H1 (cell line): ENCODE data around the gene MAP10. TPM values are rescaled to one million over a fixed set of nuclear protein-coding genes. Genes with fewer than 3 reads are reported as not detected.

Experiments
- CTCF ChIA-PET: fragments of 300-600 bp; sonication (Branson Sonifier 250); formaldehyde crosslinking; loops from one replicate; lab custom pipeline; 2021; ENCODE audit not compliant: partially characterized antibody; lab: Charles Lee
- POLR2A ChIA-PET: fragments of 300-600 bp; sonication (Branson Sonifier 250); formaldehyde crosslinking; loops from one replicate; lab custom pipeline; 2021; ENCODE audit warnings: inconsistent platforms; ENCODE audit not compliant: partially characterized antibody; lab: Charles Lee
- DNase-seq, 2 experiments: peaks; one replicate each; pipeline versions ENCODE4 v3.0.0 to v3.0.0-alpha.2; 2010 to 2022; ENCODE audit warnings: low spot score in 2 of 2, low read depth in 1 of 2, mixed read lengths in 1 of 2
- FAIRE-seq: peaks from 2 replicates; lab custom pipeline; 2011; peaks lifted over from hg19 to GRCh38; lab: Jason Lieb, UNC
- H2AFZ ChIP-seq: 2 replicates; pipeline ENCODE4 v1.8.1; 2012; ENCODE audit warnings: low read length, inconsistent platforms
- H2AK5ac ChIP-seq: 2 replicates; pipeline ENCODE4 v1.6.1; 2013; ENCODE audit warnings: low read depth, low read length
- H2BK120ac ChIP-seq: replicated peaks from 2 replicates; pipeline ENCODE3; 2013; ENCODE audit warnings: low read depth, low read length, inconsistent platforms
- H2BK12ac ChIP-seq: 2 replicates; pipeline ENCODE4 v1.6.1; 2013; ENCODE audit warnings: low read depth, low read length
- H2BK15ac ChIP-seq: 2 replicates; pipeline ENCODE4 v1.6.1; 2013; ENCODE audit warnings: low read length
- H2BK20ac ChIP-seq: 2 replicates; pipeline ENCODE4 v1.6.1; 2013; ENCODE audit warnings: low read length
- H2BK5ac ChIP-seq: 2 replicates; pipeline ENCODE4 v1.6.1; 2013; ENCODE audit warnings: low read depth, low read length
- H3K14ac ChIP-seq: 2 replicates; pipeline ENCODE4 v1.6.1; 2013; ENCODE audit warnings: inconsistent platforms; ENCODE audit not compliant: insufficient read length
- H3K18ac ChIP-seq: 2 replicates; pipeline ENCODE4 v1.6.1; 2013; ENCODE audit warnings: low read length; ENCODE audit errors: extremely low read depth
- H3K23ac ChIP-seq: 2 replicates; pipeline ENCODE4 v1.6.1; 2013; ENCODE audit warnings: inconsistent platforms; ENCODE audit not compliant: insufficient read length
- H3K23me2 ChIP-seq: 2 replicates; pipeline ENCODE4 v1.6.1; 2013; ENCODE audit warnings: low read depth, low read length
- H3K27ac ChIP-seq: 2 replicates; pipeline ENCODE4 v1.6.1; 2011; ENCODE audit warnings: low read depth, low read length, inconsistent platforms
- H3K27me3 ChIP-seq, 4 experiments: replicated peaks in 1 of 4; 1 replicate in 1 of 4; 2 replicates in 3 of 4; pipeline versions ENCODE4 v1.6.1 to v1.8.1; 2011 to 2013; ENCODE audit warnings: low read length in 3 of 4, mild to moderate bottlenecking in 3 of 4, inconsistent platforms in 2 of 4, mixed read lengths in 2 of 4, moderate library complexity in 1 of 4; ENCODE audit not compliant: control insufficient read depth in 3 of 4, insufficient read depth in 3 of 4; ENCODE audit errors: extremely low read depth in 1 of 4
- H3K36me3 ChIP-seq, 4 experiments: 2 replicates each; pipeline versions ENCODE4 v1.6.1 to v1.8.1; 2011 to 2013; ENCODE audit warnings: mild to moderate bottlenecking in 4 of 4, low read length in 3 of 4, moderate library complexity in 2 of 4, control low read depth in 1 of 4, inconsistent platforms in 1 of 4; ENCODE audit not compliant: insufficient read depth in 4 of 4, control insufficient read depth in 2 of 4
- H3K4ac ChIP-seq: replicated peaks from 2 replicates; pipeline ENCODE3; 2013; ENCODE audit warnings: low read length, low read depth, mixed read lengths, inconsistent platforms; ENCODE audit not compliant: insufficient read length
- H3K4me1 ChIP-seq, 4 experiments: replicated peaks in 1 of 4; 1 replicate in 1 of 4; 2 replicates in 3 of 4; pipeline versions ENCODE4 v1.6.1 to v1.8.1; 2011 to 2013; ENCODE audit warnings: low read length in 3 of 4, inconsistent platforms in 2 of 4, mixed read lengths in 1 of 4; ENCODE audit not compliant: insufficient read depth in 4 of 4, control insufficient read depth in 3 of 4
- H3K4me2 ChIP-seq, 2 experiments: 2 replicates each; pipeline versions ENCODE4 v1.6.1 to v1.8.1; 2011 to 2013; ENCODE audit warnings: low read depth in 2 of 2, low read length in 2 of 2, control low read depth in 1 of 2, inconsistent platforms in 1 of 2, mild to moderate bottlenecking in 1 of 2; ENCODE audit not compliant: insufficient read depth in 1 of 2
- H3K4me3 ChIP-seq, 4 experiments: fragments of 200-600, 300-600 bp in 1 of 4; sonication (generic), shearing (Covaris generic), sonication (Bioruptor Twin) in 1 of 4; 2 replicates each; pipeline versions ENCODE4 v1.5.1 to v1.8.1; 2011 to 2016; ENCODE audit warnings: low read length in 4 of 4, low read depth in 3 of 4, control low read depth in 2 of 4, inconsistent platforms in 2 of 4, mild to moderate bottlenecking in 2 of 4, mixed read lengths in 1 of 4, moderate library complexity in 1 of 4; ENCODE audit not compliant: insufficient read depth in 2 of 4; ENCODE audit errors: extremely low read depth in 1 of 4
- H3K56ac ChIP-seq: replicated peaks from 2 replicates; pipeline ENCODE3; 2013; ENCODE audit warnings: low read depth, mild to moderate bottlenecking, mixed read lengths, low read length, inconsistent platforms; ENCODE audit not compliant: insufficient read length
- H3K79me1 ChIP-seq: 2 replicates; pipeline ENCODE4 v1.6.1; 2013; ENCODE audit warnings: low read depth, low read length, control low read depth
- H3K79me2 ChIP-seq, 2 experiments: 2 replicates each; pipeline versions ENCODE4 v1.6.1 to v1.8.1; 2012 to 2013; ENCODE audit warnings: low read length in 2 of 2, mild to moderate bottlenecking in 2 of 2, inconsistent platforms in 1 of 2; ENCODE audit not compliant: insufficient read depth in 2 of 2, control insufficient read depth in 1 of 2
- H3K9ac ChIP-seq, 4 experiments: replicated peaks in 1 of 4; 1 replicate in 1 of 4; 2 replicates in 3 of 4; pipeline versions ENCODE4 v1.6.1 to v1.8.1; 2011 to 2013; ENCODE audit warnings: low read depth in 3 of 4, low read length in 3 of 4, control low read depth in 2 of 4, mild to moderate bottlenecking in 2 of 4, moderate library complexity in 2 of 4, inconsistent platforms in 1 of 4; ENCODE audit errors: extremely low read depth in 1 of 4
- H3K9me3 ChIP-seq, 2 experiments: 2 replicates each; pipeline versions ENCODE4 v1.6.1 to v1.8.1; 2012 to 2013; ENCODE audit warnings: mild to moderate bottlenecking in 2 of 2, moderate library complexity in 2 of 2, control low read depth in 1 of 2, inconsistent platforms in 1 of 2, low read depth in 1 of 2, low read length in 1 of 2, mixed read lengths in 1 of 2; ENCODE audit not compliant: insufficient read depth in 2 of 2
- H4K20me1 ChIP-seq, 2 experiments: replicated peaks in 1 of 2; 2 replicates each; pipeline versions ENCODE3 to v1.8.1; 2011 to 2013; ENCODE audit warnings: inconsistent platforms in 2 of 2, low read length in 2 of 2, mild to moderate bottlenecking in 1 of 2; ENCODE audit not compliant: insufficient read depth in 2 of 2, control insufficient read depth in 1 of 2
- H4K5ac ChIP-seq: 2 replicates; pipeline ENCODE4 v1.6.1; 2013; ENCODE audit warnings: low read length, low read depth, mixed read lengths, inconsistent platforms; ENCODE audit not compliant: insufficient read length
- H4K8ac ChIP-seq: 2 replicates; pipeline ENCODE4 v1.8.0; 2013; ENCODE audit warnings: mild to moderate bottlenecking, moderate library complexity, low read length, inconsistent platforms; ENCODE audit not compliant: insufficient read depth; ENCODE audit errors: extremely low read depth
- H4K91ac ChIP-seq: replicated peaks from 2 replicates; pipeline ENCODE3; 2013; ENCODE audit warnings: low read length, mixed read lengths, inconsistent platforms; ENCODE audit not compliant: insufficient read length
- ATF2 ChIP-seq: IDR thresholded peaks from 2 replicates; pipeline ENCODE4 v1.6.1; 2012; ENCODE audit warnings: low read length, inconsistent platforms
- HDAC6 ChIP-seq: IDR thresholded peaks from one replicate; pipeline ENCODE4 v1.7.1; 2012; ENCODE audit warnings: low read depth, mild to moderate bottlenecking, inconsistent platforms, low read length, moderate library complexity
- KDM1A ChIP-seq: fragments of 200-600, 300-600 bp; sonication (generic); IDR thresholded peaks from 2 replicates; pipeline ENCODE4 v1.7.1; 2016; ENCODE audit warnings: mild to moderate bottlenecking, low read length, borderline replicate concordance
- POLR2A ChIP-seq, 2 experiments: IDR thresholded peaks; 1 replicate in 1 of 2; 2 replicates in 1 of 2; pipeline ENCODE4 v1.6.1; 2011; ENCODE audit warnings: low read depth in 2 of 2, low read length in 2 of 2, mild to moderate bottlenecking in 2 of 2; ENCODE audit errors: control extremely low read depth in 1 of 2
- TBP ChIP-seq: IDR thresholded peaks from 2 replicates; pipeline ENCODE4 v1.6.1; 2011; ENCODE audit warnings: low read depth, low read length, improper control_type of control experiment
- TCF12 ChIP-seq: IDR thresholded peaks from 2 replicates; pipeline ENCODE4 v1.6.1; 2011; ENCODE audit warnings: low read depth, mild to moderate bottlenecking, low read length
- WGBS, 2 experiments: shearing (Covaris generic) in 1 of 2; methylation state at CpG; one replicate each; pipeline versions ENCODE4 v1.1.6 to v1.1.7; 2013 to 2015; ENCODE audit warnings: low lambda C conversion rate in 2 of 2, mixed read lengths in 2 of 2, inconsistent platforms in 1 of 2, low coverage in 1 of 2, missing lambda C conversion rate in 1 of 2; ENCODE audit not compliant: insufficient replicate concordance in 2 of 2, insufficient coverage in 1 of 2, insufficient read length in 1 of 2; ENCODE audit errors: extremely low coverage in 1 of 2, missing lambda C conversion rate in 1 of 2; 5-methylcytosine and 5-hydroxymethylcytosine counted together
- long read RNA-seq, 2 experiments: library from RNA in 1 of 2; library from capped mRNA in 1 of 2; stranded (forward); transcript quantifications; one replicate each; pipeline ENCODE4 v2.0.0, GENCODE V29; 2021; ENCODE audit warnings: inconsistent platforms in 1 of 2
- polyA minus RNA-seq, 3 experiments: library from RNA; depleted of rRNA, polyadenylated mRNA; stranded (reverse); fragments of >200 nt; gene quantifications; 1 replicate in 2 of 3; 2 replicates in 1 of 3; pipeline ENCODE4 v1.2.3, GENCODE V29; 2011
- polyA plus RNA-seq, 7 experiments: library from polyadenylated mRNA; depleted of rRNA in 3 of 7; stranded (reverse) in 5 of 7; unstranded in 2 of 7; fragments of >200 nt in 5 of 7; fragments of 200-250 nt in 2 of 7; gene quantifications; 1 replicate in 5 of 7; 2 replicates in 1 of 7; 4 replicates in 1 of 7; pipeline versions ENCODE4 v1.2.1 to v1.2.3, GENCODE V29; 2011 to 2013; ENCODE audit warnings: missing spikeins in 2 of 7, mixed read lengths in 2 of 7
- total RNA-seq: library from RNA; stranded (reverse); fragmentation: NEBNext Ultra II Directional; extraction: Animal tissue kit (Norgen Biotek cat#: 25700); gene quantifications from 2 replicates; pipeline ENCODE4 v1.2.1, GENCODE V29; 2021

The MAP10 gene
- total RNA-seq = 3.5 TPM in 2 replicates
- 1.5 and 2.4 TPM in 2 replicates for polyA plus RNA-seq (2011; rRNA removed)
- 2.8 TPM for polyA plus RNA-seq (2011; cell fraction: cytosol; rRNA removed)
- polyA plus RNA-seq (2011; cell fraction: nucleus; rRNA removed) = 2.7 TPM
- 1.5 to 2.0 TPM (median 1.7 TPM) in 4 replicates for polyA plus RNA-seq (2012, experiment 1 of 2)
- polyA plus RNA-seq (2012, experiment 2 of 2) = 0.35 TPM
- 1.9 TPM for polyA plus RNA-seq (2013, experiment 1 of 2)
- 1.6 TPM for polyA plus RNA-seq (2013, experiment 2 of 2)
- polyA minus RNA-seq (2011; rRNA and poly(A)+ RNA removed) = 2.6 and 2.7 TPM in 2 replicates
- polyA minus RNA-seq (2011; cell fraction: cytosol; rRNA and poly(A)+ RNA removed) = 2.7 TPM
- polyA minus RNA-seq (2011; cell fraction: nucleus; rRNA and poly(A)+ RNA removed) = 10.3 TPM
- long read RNA-seq, experiment 1, transcript MAP10-201 (1 exons, 3,516 nt) = major isoform, 5 of 5 reads
- long read RNA-seq, experiment 1, partial matches to known transcripts = 0 of 5 reads
- long read RNA-seq, experiment 1, other reads (novel, unspliced or antisense) = 0 of 5 reads
- long read RNA-seq, experiment 2, partial matches to known transcripts = 0 of 1 reads
- long read RNA-seq, experiment 2, other reads (novel, unspliced or antisense) = 0 of 1 reads

- H3K27me3 ChIP-seq = peaks cover 0 to 2% (median 0%) of the 10 kb centered on the region in 4 experiments; a peak in 3 of 7 replicates
- peak; percentile 60 to 87 for DNase-seq
- no peak for TF ChIP-seq HDAC6
- no peak for TF ChIP-seq KDM1A
- no peak for TF ChIP-seq TCF12
- TF ChIP-seq ATF2 = peak; percentile 83; the same call in 1 of the 2 replicates
- peak; percentile 85 for TF ChIP-seq TBP
- TF ChIP-seq POLR2A (IDR thresholded peaks at IDR 0.05; ENCODE audit: control extremely low read depth in 1 of 2, low read depth in 2 of 2, low read length in 2 of 2) = peak; percentile 38 to 92
Observed at GRCh38 chr1:232805269-232806185, at the start of gene MAP10. Gene MAP10, plus strand, starts transcription at chr1:232805416. Its CDS starts 34 bp downstream, at chr1:232805450.

More at GRCh38 chr1:232805269-232806185, at the start of gene MAP10:
- H3K4me2 ChIP-seq = peak within 1 kb of the TSS; percentile 74 to 87
- H2AFZ ChIP-seq = peak within 1 kb of the TSS; percentile 98
- H2AK5ac ChIP-seq = no peak within 1 kb of the TSS
- H3K9ac ChIP-seq = peak within 1 kb of the TSS; percentile 73 to 89 (median 87)
- H4K20me1 ChIP-seq = no peaks in the 10 kb centered on the region
- no peaks in the 10 kb centered on the region; the same call in 1 of the 2 replicates for H3K23me2 ChIP-seq
- H3K4me1 ChIP-seq = peaks cover 0 to 6% (median 1%) of the 10 kb centered on the region in 4 experiments; a peak in 3 of 7 replicates
- H2BK20ac ChIP-seq = no peak within 1 kb of the TSS
- peak within 1 kb of the TSS; percentile 70 for H4K5ac ChIP-seq
- no peaks in the 10 kb centered on the region for H3K79me1 ChIP-seq
- no peak within 1 kb of the TSS for H3K4ac ChIP-seq
- peak within 1 kb of the TSS; percentile 73 to 83 (median 76) for H3K4me3 ChIP-seq
- peak within 1 kb of the TSS; percentile 72 for H3K18ac ChIP-seq
- no peak within 1 kb of the TSS for H3K14ac ChIP-seq
- no peaks in the 10 kb centered on the region for H3K36me3 ChIP-seq
- peak within 1 kb of the TSS; percentile 90 for H4K91ac ChIP-seq
- no peak within 1 kb of the TSS for H2BK120ac ChIP-seq
- no peaks in the 10 kb centered on the region for H3K79me2 ChIP-seq
- FAIRE-seq = no peak
- H2BK5ac ChIP-seq = peak within 1 kb of the TSS; percentile 67; the same call in 1 of the 2 replicates
- H3K23ac ChIP-seq = no peak within 1 kb of the TSS
- H2BK12ac ChIP-seq = peak within 1 kb of the TSS; percentile 81; the same call in 1 of the 2 replicates
- POLR2A ChIA-PET = interaction anchor here (0.5 to 1.4 kb wide), 6 partner anchors 9 to 375 kb away, joined by 3 to 5 read pairs (median 3); no protein-coding TSS in a partner anchor
- H4K8ac ChIP-seq = peak within 1 kb of the TSS; percentile 99
- peak within 1 kb of the TSS; percentile 61; the same call in 1 of the 2 replicates for H2BK15ac ChIP-seq
- 2% methylated on average over 65 of the region's 75 CpGs; no CpG with 5 or more reads in 1 of the 2 experiments for WGBS, 2 experiments
- CTCF ChIA-PET = interaction anchor here (0.6 to 0.7 kb wide), 2 partner anchors 133 to 1664 kb away, joined by 3 to 4 read pairs; no protein-coding TSS in a partner anchor
- H3K56ac ChIP-seq = peak within 1 kb of the TSS; percentile 34
- H3K9me3 ChIP-seq = no peaks in the 10 kb centered on the region
- H3K27ac ChIP-seq = peak within 1 kb of the TSS; percentile 85
